Dendritic cell treated with granulocyte-macrophage colony-stimulating factor and Interleukin-4, amounts not matched to agents 40 ng/mL and 50 ng/mL, for 4 days (primary cell): Measurements from ENCODE around the gene IFNA17.
"Not testable (repeated sequence)": the region's sequence is repeated elsewhere in the genome, so short reads cannot be mapped to it uniquely, and the experiment has no call there.

Experiments used
- H3K27ac Mint-ChIP-seq: one replicate; pipeline ENCODE4 v1.8.0; 2022; ENCODE audit warnings: mild to moderate bottlenecking, mixed read lengths
- H3K27me3 Mint-ChIP-seq: one replicate; pipeline ENCODE4 v1.8.0; 2022; ENCODE audit warnings: mild to moderate bottlenecking, mixed read lengths
- H3K36me3 Mint-ChIP-seq: one replicate; pipeline ENCODE4 v1.8.0; 2022; ENCODE audit warnings: low read depth, mixed read lengths
- H3K4me1 Mint-ChIP-seq: one replicate; pipeline ENCODE4 v1.8.0; 2022; ENCODE audit warnings: low read depth, mixed read lengths
- H3K4me3 Mint-ChIP-seq: one replicate; pipeline ENCODE4 v1.8.0; 2022; ENCODE audit warnings: mild to moderate bottlenecking, moderate library complexity, mixed read lengths
- H3K9me3 Mint-ChIP-seq: one replicate; pipeline ENCODE4 v1.8.0; 2022; ENCODE audit warnings: mixed read lengths
- intact Hi-C: fragments of 100-400 bp; cut with micrococcal nuclease; formaldehyde crosslinking; loops from one replicate; pipeline ENCODE4 v1.15.0; 2022

Gene IFNA17

GRCh38 chr9:21228122-21228521 lies at the start of gene IFNA17:
Gene IFNA17 (minus strand): TSS chr9:21228222. CDS start chr9:21228173, 49 bp downstream.
- Mint-ChIP-seq H3K4me3 (no peak within 1 kb of the TSS), H3K27me3 (peaks cover 9% of the 10 kb centered on the region), H3K27ac (no peak within 1 kb of the TSS), H3K9me3 (no peaks in the 10 kb centered on the region), H3K4me1 (no peaks in the 10 kb centered on the region), H3K36me3 (no peaks in the 10 kb centered on the region)
- intact Hi-C loops = no loop called here

- Mint-ChIP-seq H3K9me3 (no peaks in the 10 kb centered on the region), H3K27me3 (peaks cover 8% of the 10 kb centered on the region), H3K27ac (no peak overlapping the region), H3K36me3 (no peaks in the 10 kb centered on the region), H3K4me1 (peaks cover 12% of the 10 kb centered on the region), H3K4me3 (no peak overlapping the region)
- intact Hi-C loops = no loop called here
Observed at GRCh38 chr9:21268347-21268657, 40.3 kb upstream of the IFNA17 start.

DNA sequence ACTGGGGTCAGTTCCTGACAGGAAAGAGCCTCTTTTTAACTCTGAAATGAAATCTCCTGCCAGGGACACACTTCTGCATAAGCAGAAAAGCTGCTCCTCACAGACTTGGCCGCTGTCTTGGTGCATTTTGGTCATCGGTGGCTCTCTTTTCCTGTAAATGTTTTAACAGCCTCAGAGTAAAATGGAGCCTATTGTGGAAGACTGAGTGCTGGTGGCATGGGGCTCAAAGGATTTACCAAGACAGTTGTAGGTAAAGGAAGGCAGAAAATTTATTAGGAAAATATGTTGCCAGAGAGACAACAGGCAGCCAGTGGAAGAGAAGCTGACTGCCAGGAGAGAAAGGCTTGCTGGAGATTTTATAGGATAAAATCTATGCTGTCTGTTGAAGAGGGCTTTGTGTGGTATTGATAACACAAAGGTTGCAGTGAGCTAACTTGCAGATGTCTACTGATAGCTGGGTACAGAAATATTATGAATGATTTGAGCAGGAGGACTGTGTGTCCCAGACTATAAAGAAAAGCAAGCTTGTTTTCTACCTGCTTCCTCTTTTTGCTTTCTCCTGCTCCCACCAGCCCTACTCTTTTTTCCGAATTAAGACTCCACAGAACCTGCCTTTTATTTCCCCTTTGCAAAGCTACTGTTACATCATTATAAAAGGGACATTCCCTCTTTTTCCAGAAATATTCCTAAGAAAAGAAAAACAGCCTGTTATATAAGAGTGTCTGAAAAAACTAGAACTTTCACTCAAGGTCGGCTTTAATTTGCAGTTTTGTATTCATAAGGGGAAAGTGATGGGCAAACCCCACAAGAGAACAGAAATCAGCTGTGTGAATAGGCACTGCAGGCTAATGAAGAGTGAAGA lies 39.7 kb upstream of the IFNA17 start:
- Mint-ChIP-seq H3K9me3 (no peaks in the 10 kb centered on the region), H3K4me1 (peaks cover 12% of the 10 kb centered on the region), H3K4me3 (no peak overlapping the region), H3K27me3 (peaks cover 8% of the 10 kb centered on the region), H3K36me3 (no peaks in the 10 kb centered on the region), H3K27ac (no peak overlapping the region)
- intact Hi-C loops = no loop called here

GRCh38 chr9:21266733-21267484 lies 38.9 kb upstream of the IFNA17 start:
- Mint-ChIP-seq H3K36me3 (no peaks in the 10 kb centered on the region), H3K4me1 (peaks cover 12% of the 10 kb centered on the region), H3K9me3 (no peaks in the 10 kb centered on the region), H3K4me3 (no peak overlapping the region), H3K27me3 (peaks cover 8% of the 10 kb centered on the region), H3K27ac (no peak overlapping the region)
- intact Hi-C loops = no loop called here

GRCh38 chr9:21265421-21266189 lies 37.6 kb upstream of the IFNA17 start:
- peaks cover 12% of the 10 kb centered on the region for H3K4me1 Mint-ChIP-seq
- intact Hi-C loops = no loop called here
- no peaks in the 10 kb centered on the region for H3K9me3 Mint-ChIP-seq
- H3K36me3 Mint-ChIP-seq = no peaks in the 10 kb centered on the region
- no peak overlapping the region for H3K27ac Mint-ChIP-seq
- no peak overlapping the region for H3K4me3 Mint-ChIP-seq
- H3K27me3 Mint-ChIP-seq = peaks cover 8% of the 10 kb centered on the region

- Mint-ChIP-seq H3K4me1 (peaks cover 23% of the 10 kb centered on the region), H3K27ac (no peak overlapping the region), H3K27me3 (peaks cover 33% of the 10 kb centered on the region), H3K36me3 (no peaks in the 10 kb centered on the region), H3K9me3 (no peaks in the 10 kb centered on the region), H3K4me3 (no peak overlapping the region)
- intact Hi-C loops = loop anchor here (10.0 kb wide), 1 partner anchor 149 kb away; the partner anchor contains the start of gene IFNA8
Observed at GRCh38 chr9:21255538-21256212, 27.7 kb upstream of the IFNA17 start.

DNA sequence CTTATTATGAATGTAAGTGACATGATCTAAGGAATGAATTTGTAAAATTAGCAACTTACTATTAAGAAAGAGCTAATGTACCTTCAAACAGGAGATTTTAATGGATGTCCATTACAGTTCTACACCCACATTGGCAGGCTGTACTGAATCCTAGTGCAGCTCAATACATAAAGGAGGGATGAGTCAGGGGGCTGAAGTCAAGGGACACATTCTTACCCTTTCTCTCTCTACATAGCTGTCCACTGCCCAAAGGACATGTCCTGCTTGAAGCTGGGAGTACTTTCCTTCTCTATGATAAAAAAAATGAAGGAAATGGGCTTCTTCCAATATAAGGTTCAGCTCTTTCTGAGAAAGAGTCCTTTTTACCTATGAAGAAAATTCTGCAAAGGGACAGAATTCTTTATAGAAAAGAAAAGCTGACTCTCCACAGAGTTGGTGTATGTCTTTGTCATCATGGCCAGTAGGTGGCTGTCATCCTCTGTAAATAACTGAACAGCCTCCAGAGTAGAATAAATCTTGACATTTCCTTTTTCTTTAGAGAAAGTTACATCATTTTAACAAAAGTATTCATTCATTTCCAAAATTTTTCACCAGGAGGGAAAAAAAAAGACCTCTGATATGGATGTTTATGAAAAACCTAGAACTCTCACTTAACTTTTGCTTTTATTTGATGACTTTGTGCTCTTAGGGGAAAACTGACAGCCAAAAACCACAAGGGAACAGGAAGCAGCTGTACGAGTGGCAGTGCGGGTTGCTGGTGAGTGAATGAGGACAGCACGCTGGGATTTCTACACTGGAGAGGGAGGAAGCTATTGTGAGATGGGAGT lies 24.9 kb upstream of the IFNA17 start:
- H3K4me1 Mint-ChIP-seq = peaks cover 23% of the 10 kb centered on the region
- no peaks in the 10 kb centered on the region for H3K36me3 Mint-ChIP-seq
- no peak overlapping the region for H3K27ac Mint-ChIP-seq
- intact Hi-C loops = loop anchor here (5.0 to 10.0 kb wide), 4 partner anchors 64 to 204 kb away; partner anchors contain the start of genes IFNA1 and IFNA8
- H3K9me3 Mint-ChIP-seq = no peaks in the 10 kb centered on the region
- no peak overlapping the region for H3K4me3 Mint-ChIP-seq
- H3K27me3 Mint-ChIP-seq = peaks cover 50% of the 10 kb centered on the region

DNA sequence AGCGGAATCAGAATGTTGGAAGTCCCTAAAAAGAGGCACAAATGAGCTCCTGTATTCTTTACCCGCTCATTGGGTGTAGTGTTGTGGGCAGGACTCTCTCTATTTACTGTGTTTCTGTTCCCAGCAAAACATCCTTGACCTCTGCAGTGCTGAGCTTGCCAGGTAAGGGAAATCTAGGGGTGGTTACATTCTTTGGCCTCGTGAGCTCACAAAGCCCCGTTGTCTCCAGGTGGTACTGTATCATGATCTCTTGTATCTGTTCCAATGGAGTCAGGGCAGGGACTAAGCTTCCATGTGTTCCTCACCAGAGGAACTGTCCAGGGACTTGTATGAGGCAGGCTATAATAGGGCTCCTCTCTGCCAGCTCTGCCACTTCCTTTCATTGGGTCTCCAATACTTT lies 23.6 kb upstream of the IFNA17 start:
- Mint-ChIP-seq H3K36me3 (no peaks in the 10 kb centered on the region), H3K9me3 (no peaks in the 10 kb centered on the region), H3K27ac (no peak overlapping the region), H3K27me3 (peaks cover 49% of the 10 kb centered on the region), H3K4me3 (no peak overlapping the region), H3K4me1 (peaks cover 23% of the 10 kb centered on the region)
- intact Hi-C loops = loop anchor here (5.0 to 10.0 kb wide), 4 partner anchors 66 to 206 kb away; partner anchors contain the start of genes IFNA1 and IFNA8

DNA sequence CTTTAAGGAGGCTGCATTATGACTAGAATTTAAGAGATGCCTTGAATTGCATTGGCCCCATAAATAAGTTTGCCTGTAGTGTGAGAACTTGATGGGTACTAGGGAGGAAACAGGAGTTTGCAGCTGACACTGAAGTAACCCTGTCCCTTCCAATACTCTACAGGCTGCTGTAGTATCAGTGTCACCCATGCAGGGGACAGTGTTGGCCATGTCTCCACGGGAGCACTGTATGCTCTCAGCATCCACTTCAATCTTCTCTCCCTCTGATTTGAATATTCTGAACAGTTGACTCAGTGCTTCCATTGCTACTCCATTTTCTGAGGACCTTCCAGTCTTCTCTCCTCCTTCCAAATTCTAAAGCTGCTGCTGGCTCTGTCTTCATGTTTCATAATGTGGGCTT lies 23.2 kb upstream of the IFNA17 start:
- H3K4me1 Mint-ChIP-seq = peaks cover 19% of the 10 kb centered on the region
- H3K27ac Mint-ChIP-seq = no peak overlapping the region
- H3K9me3 Mint-ChIP-seq = no peaks in the 10 kb centered on the region
- intact Hi-C loops = loop anchor here (5.0 to 10.0 kb wide), 4 partner anchors 66 to 206 kb away; partner anchors contain the start of genes IFNA1 and IFNA8
- H3K27me3 Mint-ChIP-seq = peaks cover 49% of the 10 kb centered on the region
- no peak overlapping the region for H3K4me3 Mint-ChIP-seq
- no peaks in the 10 kb centered on the region for H3K36me3 Mint-ChIP-seq

DNA sequence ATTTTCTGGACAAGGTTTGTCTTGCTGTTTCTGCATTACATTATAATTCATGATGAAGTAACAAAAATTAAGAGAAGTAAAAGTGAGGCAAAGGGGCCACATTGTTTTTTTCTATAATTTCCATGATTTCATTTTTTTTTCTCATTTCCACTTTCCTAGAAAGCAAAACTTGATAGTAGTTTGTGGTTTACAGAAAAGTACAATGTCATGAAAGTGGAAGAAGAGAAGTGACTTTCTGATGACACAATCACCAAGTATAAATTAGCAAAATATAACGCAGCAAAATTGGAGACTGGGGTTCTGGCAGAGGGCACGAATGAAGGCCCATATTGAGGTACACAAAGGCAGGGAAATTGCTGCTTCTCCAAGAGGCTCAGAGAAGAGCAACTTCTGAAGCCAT lies 16.8 kb upstream of the IFNA17 start:
- Mint-ChIP-seq H3K27ac (no peak overlapping the region), H3K4me3 (no peak overlapping the region), H3K36me3 (no peaks in the 10 kb centered on the region), H3K4me1 (peaks cover 7% of the 10 kb centered on the region), H3K9me3 (no peaks in the 10 kb centered on the region), H3K27me3 (peaks cover 50% of the 10 kb centered on the region)
- intact Hi-C loops = no loop called here

- no peak within 1 kb of the TSS for H3K4me3 Mint-ChIP-seq
- H3K9me3 Mint-ChIP-seq = no peaks in the 10 kb centered on the region
- peaks cover 54% of the 10 kb centered on the region for H3K27me3 Mint-ChIP-seq
- H3K36me3 Mint-ChIP-seq = no peaks in the 10 kb centered on the region
- intact Hi-C loops = loop anchor here (5.0 kb wide), 1 partner anchor 77 kb away; no protein-coding TSS in a partner anchor
- H3K27ac Mint-ChIP-seq = no peak within 1 kb of the TSS
- peaks cover 18% of the 10 kb centered on the region for H3K4me1 Mint-ChIP-seq
Observed at GRCh38 chr9:21239911-21240310, 11.9 kb upstream of the IFNA17 start, which contains the start of gene IFNA14. Gene IFNA14 (minus strand): TSS chr9:21240005. CDS start chr9:21239935, 70 bp downstream.

DNA sequence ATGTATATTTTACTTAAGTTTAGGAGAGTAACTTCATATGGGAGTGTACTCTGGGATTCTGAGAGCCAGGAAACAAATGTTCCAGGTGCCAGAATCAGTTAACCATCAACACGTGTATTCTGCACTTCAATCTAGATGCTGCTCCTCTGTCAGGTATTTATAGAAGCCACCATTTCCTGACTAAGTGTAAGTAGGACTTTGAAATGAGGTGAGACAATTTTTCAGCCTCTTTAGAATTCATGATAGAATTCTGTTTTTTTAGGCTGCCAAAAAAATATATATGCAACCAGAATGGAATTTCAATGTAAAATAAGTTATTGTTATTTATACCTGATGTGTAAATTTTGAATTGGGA lies 8.3 kb upstream of the IFNA17 start:
- not testable (repeated sequence) for H3K9me3 Mint-ChIP-seq, H3K4me3 Mint-ChIP-seq, H3K36me3 Mint-ChIP-seq, H3K27ac Mint-ChIP-seq
- intact Hi-C loops = loop anchor here (5.0 kb wide), 1 partner anchor 81 kb away; no protein-coding TSS in a partner anchor
- peaks cover 47% of the 10 kb centered on the region for H3K27me3 Mint-ChIP-seq
- peaks cover 18% of the 10 kb centered on the region for H3K4me1 Mint-ChIP-seq
